Activated CD4-positive, alpha-beta T cell treated with anti-CD3 and anti-CD28 coated beads, Interleukin-2, amount 10 ng/mL, durations not matched to agents 7 days and 5 days (primary cell): Measurements from ENCODE around the gene BNIP1. TPM values are rescaled to one million over a fixed set of nuclear protein-coding genes. Genes with fewer than 3 reads are reported as not detected.
"Not testable (repeated sequence)": the region's sequence is repeated elsewhere in the genome, so short reads cannot be mapped to it uniquely, and the experiment has no call there.

ENCODE experiments used
- CTCF ChIA-PET: fragments of 350-600 bp; sonication (Branson Sonifier 250); formaldehyde crosslinking; loops from one replicate; lab custom pipeline; 2021; ENCODE audit warnings: antibody characterized with exemption; lab: Charles Lee
- POLR2A ChIA-PET: fragments of 350-600 bp; sonication (Branson Sonifier 250); formaldehyde crosslinking; loops from one replicate; lab custom pipeline; 2021; ENCODE audit warnings: antibody characterized with exemption; lab: Charles Lee
- DNase-seq: peaks from one replicate; pipeline ENCODE4 v3.0.0-alpha.2; 2020
- H3K27ac Mint-ChIP-seq: one replicate; pipeline ENCODE4 v1.8.0; 2021; ENCODE audit warnings: mild to moderate bottlenecking, moderate library complexity, mixed read lengths
- H3K27me3 Mint-ChIP-seq: one replicate; pipeline ENCODE4 v1.8.0; 2021; ENCODE audit warnings: mixed read lengths
- H3K36me3 Mint-ChIP-seq: one replicate; pipeline ENCODE4 v1.8.0; 2021; ENCODE audit warnings: low read depth, mixed read lengths
- H3K4me1 Mint-ChIP-seq: one replicate; pipeline ENCODE4 v1.8.0; 2021; ENCODE audit warnings: mixed read lengths
- H3K4me3 Mint-ChIP-seq: one replicate; pipeline ENCODE4 v1.8.0; 2021; ENCODE audit warnings: mild to moderate bottlenecking, moderate library complexity, mixed read lengths
- H3K9me3 Mint-ChIP-seq: one replicate; pipeline ENCODE4 v1.8.0; 2021; ENCODE audit warnings: mixed read lengths
- total RNA-seq, 2 experiments: library from RNA; stranded (reverse); gene quantifications; one replicate each; pipeline ENCODE4 v1.2.3, GENCODE V29; 2021

The BNIP1 gene
- total RNA-seq, 2 experiments from 2014 or later: 14.9 to 15.4 TPM

GRCh38 chr5:173143567-173143966 lies 764 bp upstream of the BNIP1 start:
- peaks cover 14% of the 10 kb centered on the region for H3K36me3 Mint-ChIP-seq
- H3K27me3 Mint-ChIP-seq: no peaks in the 10 kb centered on the region
- H3K4me1 Mint-ChIP-seq: peaks cover 20% of the 10 kb centered on the region
- POLR2A ChIA-PET: no interaction called here
- H3K9me3 Mint-ChIP-seq: no peaks in the 10 kb centered on the region
- CTCF ChIA-PET: interaction anchor here (1.6 kb wide), 1 partner anchor 20 kb away, joined by 3 read pairs; no protein-coding TSS in a partner anchor
- H3K4me3 Mint-ChIP-seq: no peak overlapping the region
- DNase-seq: no peak
- no peak overlapping the region for H3K27ac Mint-ChIP-seq

DNA sequence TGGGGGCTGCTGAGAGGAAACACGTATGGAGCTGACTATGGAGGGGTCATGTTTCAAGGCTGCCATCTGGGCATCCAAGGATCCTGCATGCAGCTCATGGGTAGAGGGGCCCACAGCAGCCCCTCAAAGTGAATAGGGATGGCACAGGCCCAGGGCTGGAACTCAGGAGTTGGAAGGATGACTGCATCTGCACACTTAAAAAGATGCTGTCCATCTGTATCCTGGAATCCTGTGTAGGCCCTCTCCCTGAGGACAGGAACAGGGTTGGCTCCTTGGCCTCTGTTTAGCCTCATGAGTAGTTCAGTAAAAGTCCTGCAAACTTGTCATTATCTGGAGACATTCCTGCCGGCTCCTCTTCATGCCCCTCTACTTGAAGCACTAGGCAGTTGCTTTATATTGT lies 4.0 kb downstream of the BNIP1 start:
- ChIA-PET CTCF (no interaction called here), POLR2A (no interaction called here)
- Mint-ChIP-seq H3K27ac (no peak overlapping the region), H3K4me3 (no peak overlapping the region), H3K9me3 (no peaks in the 10 kb centered on the region), H3K4me1 (peaks cover 21% of the 10 kb centered on the region), H3K27me3 (no peaks in the 10 kb centered on the region), H3K36me3 (peaks cover 41% of the 10 kb centered on the region)
- no peak for DNase-seq

DNA sequence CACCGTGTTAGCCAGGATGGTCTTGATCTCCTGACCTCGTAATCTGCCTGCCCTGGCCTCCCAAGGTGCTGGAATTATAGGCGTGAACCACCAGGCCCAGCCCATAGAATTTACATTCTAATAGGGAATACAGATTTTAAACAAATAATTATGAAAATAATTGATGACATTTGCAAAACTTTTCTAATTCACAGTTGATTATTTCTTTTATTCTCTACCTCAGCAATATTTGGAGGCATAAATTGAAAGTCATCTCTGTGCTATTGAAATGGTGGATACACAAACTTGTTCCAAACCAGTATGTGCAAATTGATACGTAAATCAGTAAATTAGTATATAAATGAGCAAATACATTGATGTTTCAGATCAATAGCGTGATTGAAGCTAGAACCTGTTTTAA lies 8.2 kb downstream of the BNIP1 start:
- no peak overlapping the region for H3K4me3 Mint-ChIP-seq
- CTCF ChIA-PET: interaction anchor here (0.6 to 1.3 kb wide), 2 partner anchors 38 to 193 kb away, joined by 3 read pairs; partner anchors contain the start of gene RPL26L1
- H3K27ac Mint-ChIP-seq: no peak overlapping the region
- peaks cover 5% of the 10 kb centered on the region for H3K4me1 Mint-ChIP-seq
- no peaks in the 10 kb centered on the region for H3K27me3 Mint-ChIP-seq
- H3K36me3 Mint-ChIP-seq: peaks cover 43% of the 10 kb centered on the region
- no peaks in the 10 kb centered on the region for H3K9me3 Mint-ChIP-seq
- POLR2A ChIA-PET: no interaction called here
- DNase-seq: no peak

- H3K9me3 Mint-ChIP-seq: no peaks in the 10 kb centered on the region
- peaks cover 41% of the 10 kb centered on the region for H3K36me3 Mint-ChIP-seq
- ChIA-PET CTCF (interaction anchor here (0.8 to 1.1 kb wide), 2 partner anchors 8 to 12 kb away, joined by 3 read pairs; no protein-coding TSS in a partner anchor), POLR2A (no interaction called here)
- peaks cover 5% of the 10 kb centered on the region for H3K4me1 Mint-ChIP-seq
- no peaks in the 10 kb centered on the region for H3K27me3 Mint-ChIP-seq
- DNase-seq: no peak
- H3K4me3 Mint-ChIP-seq: no peak overlapping the region
- peak overlapping the region; percentile 57 for H3K27ac Mint-ChIP-seq
Measured at GRCh38 chr5:173153842-173154241, 9.5 kb downstream of the BNIP1 start.

DNA sequence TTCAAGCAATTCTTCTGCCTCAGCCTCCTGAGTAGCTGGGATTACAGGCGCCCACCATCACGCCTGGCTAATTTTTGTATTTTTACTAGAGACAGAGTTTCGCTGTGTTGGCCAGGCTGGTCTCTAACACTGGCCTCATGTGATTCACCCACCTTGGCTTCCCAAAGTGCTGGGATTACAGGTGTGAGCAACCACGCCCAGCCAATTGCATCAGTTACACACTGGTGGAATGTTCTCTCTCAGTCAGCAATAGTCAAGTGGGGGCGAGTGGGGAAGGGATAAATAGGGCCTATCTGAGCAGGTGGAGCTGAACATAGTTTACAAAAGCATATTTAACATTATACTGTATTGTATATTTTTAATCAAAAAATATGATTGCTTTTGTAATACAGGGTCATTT lies 10.3 kb downstream of the BNIP1 start:
- POLR2A ChIA-PET, H3K27ac Mint-ChIP-seq: not testable (repeated sequence)
- CTCF ChIA-PET: interaction anchor here (0.7 to 1.1 kb wide), 2 partner anchors 11 to 704 kb away, joined by 3 read pairs; no protein-coding TSS in a partner anchor

GRCh38 chr5:173155912-173156311 lies 11.6 kb downstream of the BNIP1 start:
- peaks cover 5% of the 10 kb centered on the region for H3K4me1 Mint-ChIP-seq
- CTCF ChIA-PET: interaction anchor here (0.6 to 1.1 kb wide), 3 partner anchors 10 to 1299 kb away, joined by 3 read pairs; partner anchors contain the start of gene RPL26L1
- no peak for DNase-seq
- no peak overlapping the region for H3K4me3 Mint-ChIP-seq
- peaks cover 28% of the 10 kb centered on the region for H3K36me3 Mint-ChIP-seq
- H3K9me3 Mint-ChIP-seq: no peaks in the 10 kb centered on the region
- H3K27ac Mint-ChIP-seq: no peak overlapping the region
- POLR2A ChIA-PET: no interaction called here
- no peaks in the 10 kb centered on the region for H3K27me3 Mint-ChIP-seq

More for the DNA sequence above, 10.3 kb downstream of the BNIP1 start:
- DNase-seq, H3K9me3 Mint-ChIP-seq, H3K4me3 Mint-ChIP-seq, H3K4me1 Mint-ChIP-seq, H3K27me3 Mint-ChIP-seq: not testable (repeated sequence)
- peaks cover 36% of the 10 kb centered on the region for H3K36me3 Mint-ChIP-seq

GRCh38 chr5:173158366-173158765 lies 14.0 kb downstream of the BNIP1 start:
- ChIA-PET CTCF (no interaction called here), POLR2A (no interaction called here)
- peaks cover 4% of the 10 kb centered on the region for H3K4me1 Mint-ChIP-seq
- no peaks in the 10 kb centered on the region for H3K9me3 Mint-ChIP-seq
- DNase-seq: no peak
- peaks cover 20% of the 10 kb centered on the region for H3K36me3 Mint-ChIP-seq
- no peaks in the 10 kb centered on the region for H3K27me3 Mint-ChIP-seq
- H3K4me3 Mint-ChIP-seq: no peak overlapping the region
- no peak overlapping the region for H3K27ac Mint-ChIP-seq

GRCh38 chr5:173159256-173159655 lies 14.9 kb downstream of the BNIP1 start:
- no peaks in the 10 kb centered on the region for H3K9me3 Mint-ChIP-seq
- H3K27me3 Mint-ChIP-seq: no peaks in the 10 kb centered on the region
- ChIA-PET POLR2A (no interaction called here), CTCF (no interaction called here)
- DNase-seq: no peak
- H3K27ac Mint-ChIP-seq: no peak overlapping the region
- no peaks in the 10 kb centered on the region for H3K4me1 Mint-ChIP-seq
- no peak overlapping the region for H3K4me3 Mint-ChIP-seq
- H3K36me3 Mint-ChIP-seq: peaks cover 13% of the 10 kb centered on the region

- H3K27me3 Mint-ChIP-seq: no peaks in the 10 kb centered on the region
- H3K4me1 Mint-ChIP-seq: no peaks in the 10 kb centered on the region
- H3K36me3 Mint-ChIP-seq: peaks cover 9% of the 10 kb centered on the region
- H3K9me3 Mint-ChIP-seq: no peaks in the 10 kb centered on the region
- no peak overlapping the region for H3K4me3 Mint-ChIP-seq
- H3K27ac Mint-ChIP-seq: no peak overlapping the region
- ChIA-PET POLR2A (no interaction called here), CTCF (no interaction called here)
- no peak for DNase-seq
Measured at GRCh38 chr5:173161148-173161547, 16.8 kb downstream of the BNIP1 start.

DNA sequence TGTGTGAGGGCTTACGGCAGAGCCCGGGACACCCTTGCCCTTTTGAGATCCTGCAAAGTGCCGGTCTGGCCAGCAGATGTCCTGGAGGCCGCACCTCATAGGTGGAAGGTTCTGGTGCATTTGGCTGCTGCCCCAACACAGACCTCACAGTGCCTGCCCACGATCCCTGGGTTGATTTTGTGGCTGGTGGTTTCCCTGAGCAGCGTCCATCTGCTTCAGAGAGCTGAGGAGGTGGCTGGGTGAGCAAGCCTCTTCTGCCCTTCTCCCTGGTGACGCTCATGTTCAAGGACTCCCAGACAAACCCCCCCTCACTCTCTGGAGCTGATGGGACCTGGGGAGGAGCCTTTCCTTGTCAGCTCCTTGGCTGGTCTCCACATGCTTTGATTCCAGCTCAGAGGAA lies 18.9 kb downstream of the BNIP1 start:
- Mint-ChIP-seq H3K36me3 (peaks cover 5% of the 10 kb centered on the region), H3K27ac (no peak overlapping the region), H3K9me3 (no peaks in the 10 kb centered on the region), H3K4me1 (no peaks in the 10 kb centered on the region), H3K4me3 (no peak overlapping the region), H3K27me3 (no peaks in the 10 kb centered on the region)
- no peak for DNase-seq
- ChIA-PET CTCF (interaction anchor here (0.6 to 0.7 kb wide), 2 partner anchors 19 to 1146 kb away, joined by 3 read pairs; partner anchors contain the start of gene BNIP1), POLR2A (no interaction called here)

DNA sequence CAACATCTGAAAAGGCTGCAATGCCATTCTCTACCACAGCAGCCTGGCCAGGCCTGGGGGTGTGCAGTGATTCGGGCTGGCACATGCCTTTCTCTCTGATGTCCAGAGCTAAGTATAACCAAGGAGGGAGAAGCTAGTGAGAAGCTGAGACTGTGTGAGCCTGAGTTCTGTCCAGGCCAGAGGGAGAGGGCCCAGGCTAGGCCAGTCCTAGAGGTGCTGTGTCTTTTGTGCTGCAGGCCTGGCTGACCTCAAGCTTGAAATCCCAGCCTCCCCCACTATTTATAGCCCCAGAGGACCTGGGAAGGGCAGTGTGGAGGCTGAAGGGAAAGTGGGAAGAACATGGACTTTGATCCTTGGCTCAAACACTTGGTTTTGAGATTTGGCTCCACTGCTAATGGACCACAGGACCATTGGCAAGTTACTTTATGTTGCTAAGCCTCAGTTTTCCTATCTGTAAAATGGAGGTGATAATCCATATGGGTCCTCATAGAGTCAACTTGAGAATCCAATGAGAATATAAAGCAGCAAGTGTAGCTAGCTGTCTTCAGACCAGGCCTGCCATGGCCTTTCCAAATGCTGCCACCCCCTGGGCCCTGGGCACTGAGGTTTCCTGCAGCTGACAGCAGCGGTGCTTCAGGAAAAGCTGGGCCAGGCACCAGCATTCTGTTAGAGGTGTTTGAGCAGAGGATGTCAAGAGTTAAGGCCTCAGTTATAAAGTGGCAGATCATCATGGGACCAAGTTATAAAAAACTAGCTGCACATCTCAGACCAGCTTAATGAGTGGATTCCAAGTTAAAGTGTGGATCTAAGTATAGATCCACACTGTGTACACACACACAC lies 21.1 kb downstream of the BNIP1 start:
- Mint-ChIP-seq H3K27me3 (no peaks in the 10 kb centered on the region), H3K9me3 (no peaks in the 10 kb centered on the region), H3K4me1 (no peaks in the 10 kb centered on the region), H3K27ac (no peak overlapping the region), H3K4me3 (no peak overlapping the region), H3K36me3 (no peaks in the 10 kb centered on the region)
- CTCF ChIA-PET: interaction anchor here (0.8 to 1.3 kb wide), 3 partner anchors 10 to 39 kb away, joined by 3 read pairs; no protein-coding TSS in a partner anchor
- POLR2A ChIA-PET: interaction anchor here (0.7 kb wide), 1 partner anchor 820 kb away, joined by 3 read pairs; no protein-coding TSS in a partner anchor
- no peak for DNase-seq

GRCh38 chr5:173172166-173172565 lies 27.8 kb downstream of the BNIP1 start:
- H3K4me1 Mint-ChIP-seq: no peaks in the 10 kb centered on the region

GRCh38 chr5:173175523-173175922 lies 31.2 kb downstream of the BNIP1 start:
- H3K4me3 Mint-ChIP-seq: no peak overlapping the region
- peaks cover 8% of the 10 kb centered on the region for H3K9me3 Mint-ChIP-seq
- ChIA-PET CTCF (interaction anchor here (0.6 kb wide), 1 partner anchor 414 kb away, joined by 3 read pairs; no protein-coding TSS in a partner anchor), POLR2A (no interaction called here)
- no peaks in the 10 kb centered on the region for H3K27me3 Mint-ChIP-seq
- no peaks in the 10 kb centered on the region for H3K4me1 Mint-ChIP-seq
- H3K27ac Mint-ChIP-seq: no peak overlapping the region
- DNase-seq: no peak
- no peaks in the 10 kb centered on the region for H3K36me3 Mint-ChIP-seq

More at GRCh38 chr5:173172166-173172565, 27.8 kb downstream of the BNIP1 start:
- ChIA-PET POLR2A (no interaction called here), CTCF (no interaction called here)
- DNase-seq: no peak
- Mint-ChIP-seq H3K27me3 (no peaks in the 10 kb centered on the region), H3K9me3 (peaks cover 5% of the 10 kb centered on the region), H3K27ac (no peak overlapping the region), H3K4me3 (no peak overlapping the region), H3K36me3 (no peaks in the 10 kb centered on the region)
